Activated T-cell treated with anti-CD3 and anti-CD28 coated beads, Interleukin-2, amount 50 U/mL, for 72 hours (primary cell): ENCODE results near the gene EPHA8. TPM values are rescaled to one million over a fixed set of nuclear protein-coding genes. Genes with fewer than 3 reads are reported as not detected.

Experiments
- ATAC-seq, 2 donors: fragments of 150-1000 bp; cut with Tn5 transposase; replicated peaks in 1 of 2; 2 replicates each; pipeline ENCODE4 v1.10.0; 2021; ENCODE audit warnings: moderate library complexity in 2 of 2, mild to moderate bottlenecking in 1 of 2
- DNase-seq, 2 donors: peaks; one replicate each; pipeline ENCODE4 v3.0.0; 2021 to 2022; ENCODE audit warnings: mixed read lengths in 1 of 2
- H3K27ac Mint-ChIP-seq: one replicate; pipeline ENCODE4 v1.8.0; 2022; ENCODE audit warnings: mild to moderate bottlenecking, moderate library complexity, mixed read lengths
- H3K27me3 Mint-ChIP-seq: one replicate; pipeline ENCODE4 v1.8.0; 2022; ENCODE audit warnings: low read depth, mixed read lengths
- H3K36me3 Mint-ChIP-seq, 2 donors: one replicate each; pipeline ENCODE4 v1.8.0; 2022; ENCODE audit warnings: mixed read lengths in 2 of 2, mild to moderate bottlenecking in 1 of 2; ENCODE audit not compliant: insufficient read depth in 2 of 2
- H3K4me1 Mint-ChIP-seq: one replicate; pipeline ENCODE4 v1.8.0; 2022; ENCODE audit warnings: low read depth, mixed read lengths
- H3K4me3 Mint-ChIP-seq, 2 donors: one replicate each; pipeline ENCODE4 v1.8.0; 2022; ENCODE audit warnings: mild to moderate bottlenecking in 2 of 2, mixed read lengths in 2 of 2, moderate library complexity in 2 of 2
- H3K9me3 Mint-ChIP-seq, 2 donors: one replicate each; pipeline ENCODE4 v1.8.0; 2022; ENCODE audit warnings: mixed read lengths in 2 of 2
- total RNA-seq, 2 donors: library from RNA; stranded (reverse); gene quantifications; one replicate each; pipeline ENCODE4 v1.2.3, GENCODE V29; 2022

Gene EPHA8
- total RNA-seq, 2 donors from 2014 or later = not detected

DNA sequence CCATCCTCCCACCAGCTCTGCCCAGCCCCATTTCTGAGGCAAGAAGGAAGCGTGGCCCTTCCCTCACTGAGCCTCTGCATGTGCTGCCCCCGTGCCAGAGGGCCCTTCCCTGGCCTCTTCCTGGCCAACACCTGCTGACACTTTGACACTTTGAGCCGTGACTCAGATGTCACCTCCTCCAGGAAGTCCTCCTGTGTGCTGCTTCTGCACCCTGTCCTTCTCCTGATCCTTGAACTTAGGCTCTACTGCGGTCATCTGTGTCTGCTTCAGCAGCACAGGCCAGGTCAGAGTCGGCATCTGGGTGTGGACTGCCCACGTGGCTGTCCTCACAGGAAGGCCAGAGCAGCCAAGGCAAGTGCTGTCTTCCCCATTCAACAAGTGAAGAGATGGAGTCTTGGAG, 19.6 kb upstream of the EPHA8 start:
- H3K36me3 Mint-ChIP-seq = no peaks in the 10 kb centered on the region
- DNase-seq (no peak), ATAC-seq (no peak)
- no peak overlapping the region for H3K27ac Mint-ChIP-seq
- peaks cover 31% of the 10 kb centered on the region for H3K27me3 Mint-ChIP-seq
- H3K4me3 Mint-ChIP-seq = no peak overlapping the region
- H3K4me1 Mint-ChIP-seq = peaks cover 9% of the 10 kb centered on the region
- H3K9me3 Mint-ChIP-seq = no peaks in the 10 kb centered on the region

DNA sequence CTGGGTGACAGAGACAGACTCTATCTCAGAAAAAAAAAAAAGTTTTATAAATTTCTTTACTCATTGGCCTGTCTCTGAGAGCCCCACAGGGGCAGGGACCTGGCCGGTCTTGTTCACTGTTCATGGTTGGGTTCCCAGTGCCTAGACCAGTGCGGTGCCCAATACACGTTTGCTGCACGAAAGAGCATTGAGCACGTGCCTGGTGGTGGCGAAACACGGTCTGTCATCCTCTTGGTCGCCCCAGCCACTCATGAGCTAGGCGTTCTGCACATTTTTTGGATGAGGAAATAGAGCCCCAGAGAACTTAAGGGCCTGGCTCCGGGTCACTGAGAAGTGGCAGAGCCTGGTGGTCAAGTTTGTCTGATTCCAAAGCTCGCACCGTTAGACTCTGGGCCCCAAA, 18.7 kb upstream of the EPHA8 start:
- Mint-ChIP-seq H3K36me3 (no peaks in the 10 kb centered on the region), H3K9me3 (no peaks in the 10 kb centered on the region), H3K27me3 (peaks cover 34% of the 10 kb centered on the region), H3K4me3 (no peak overlapping the region), H3K27ac (no peak overlapping the region), H3K4me1 (peaks cover 1% of the 10 kb centered on the region)
- no peak for ATAC-seq
- no peak for DNase-seq

DNA sequence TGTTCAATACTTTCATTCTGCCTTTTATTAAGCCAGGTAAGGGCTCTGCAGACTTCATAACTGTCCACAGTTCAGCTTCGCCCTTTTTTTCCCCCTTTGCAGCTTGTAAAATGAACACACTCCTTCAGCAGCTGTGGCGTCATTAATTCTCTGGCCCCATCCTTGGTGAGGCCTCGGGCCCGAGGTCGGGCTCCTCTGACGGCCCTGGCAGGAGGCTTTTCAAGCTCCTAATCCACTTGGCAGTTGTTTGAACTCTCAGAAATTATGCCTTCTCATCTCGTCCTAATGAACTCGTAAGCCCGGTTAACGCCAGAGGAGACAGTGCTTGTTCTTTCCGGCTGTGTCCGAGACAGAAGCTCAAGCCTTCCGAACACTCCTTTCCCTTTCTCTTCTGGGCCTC, 18.1 kb upstream of the EPHA8 start:
- Mint-ChIP-seq H3K9me3 (no peaks in the 10 kb centered on the region), H3K4me1 (no peaks in the 10 kb centered on the region), H3K4me3 (no peak overlapping the region), H3K27me3 (peaks cover 34% of the 10 kb centered on the region), H3K27ac (no peak overlapping the region), H3K36me3 (no peaks in the 10 kb centered on the region)
- no peak for ATAC-seq
- no peak for DNase-seq

DNA sequence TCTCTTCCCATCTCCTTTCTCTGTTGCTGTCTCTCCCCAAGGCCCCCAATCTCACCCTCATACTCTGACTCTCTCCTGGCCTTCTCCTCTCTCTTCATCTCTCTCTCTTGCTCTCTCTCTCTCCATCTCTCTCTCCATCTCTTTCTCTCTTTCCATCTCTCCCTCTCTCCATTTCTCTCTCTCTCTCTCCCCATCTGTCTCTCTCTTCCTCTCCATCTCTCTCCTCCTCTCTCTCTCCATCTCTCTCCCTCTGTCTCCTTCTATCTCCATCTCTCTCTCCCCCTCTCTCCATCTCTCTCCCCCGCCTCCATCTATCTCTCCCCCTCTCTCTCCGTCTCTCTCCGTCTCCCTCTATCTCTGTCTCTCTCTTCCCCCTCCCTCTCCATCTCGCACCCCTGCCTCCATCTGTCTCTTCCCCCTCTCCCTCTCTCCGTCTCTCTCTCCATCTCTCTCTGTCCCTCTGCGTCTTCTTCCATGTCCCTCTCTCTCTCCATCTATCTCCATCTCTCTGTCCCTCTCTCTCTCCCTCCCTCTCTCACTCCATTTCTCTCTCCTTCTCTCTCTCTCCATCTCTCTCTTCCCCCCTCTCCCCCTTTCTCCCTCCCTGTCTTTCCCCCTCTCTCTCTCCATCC, 16.0 kb upstream of the EPHA8 start:
- Mint-ChIP-seq H3K4me3 (no peak overlapping the region), H3K36me3 (no peaks in the 10 kb centered on the region), H3K9me3 (no peaks in the 10 kb centered on the region), H3K27ac (no peak overlapping the region), H3K27me3 (peaks cover 39% of the 10 kb centered on the region), H3K4me1 (no peaks in the 10 kb centered on the region)
- DNase-seq (no peak), ATAC-seq (no peak)

DNA sequence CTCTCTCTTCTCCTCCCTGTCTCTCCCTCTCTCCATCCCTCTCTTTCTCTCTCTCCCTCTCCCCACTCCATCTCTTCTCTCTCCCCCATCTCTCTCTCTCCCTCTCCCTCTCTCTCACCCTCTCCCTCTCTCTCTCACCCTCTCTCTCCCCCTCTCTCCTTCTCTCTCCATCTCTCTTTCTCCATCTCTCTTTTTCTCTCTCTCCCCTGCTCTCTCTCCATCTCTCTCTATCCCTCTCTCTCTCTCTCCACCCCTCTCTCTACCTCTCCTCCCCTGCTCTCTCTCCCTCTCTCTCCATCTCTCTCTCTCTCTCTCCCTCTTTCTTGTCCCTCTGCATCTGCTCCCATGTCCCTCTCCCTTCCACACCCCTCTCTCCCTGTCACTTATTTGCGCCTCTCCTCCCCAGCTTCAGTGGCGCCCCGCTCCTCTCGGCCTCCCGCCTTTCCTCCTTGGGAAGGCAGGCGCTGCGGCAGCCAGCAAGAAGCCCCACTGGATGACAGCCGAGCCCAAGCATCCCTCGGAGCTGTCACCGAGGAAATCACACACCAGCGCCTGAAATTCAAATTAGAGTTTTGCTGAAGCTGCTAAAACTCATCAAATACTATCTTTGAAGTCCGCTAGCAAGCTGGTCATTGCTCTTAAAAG, 15.3 kb upstream of the EPHA8 start:
- H3K4me3 Mint-ChIP-seq = no peak overlapping the region
- peaks cover 46% of the 10 kb centered on the region for H3K27me3 Mint-ChIP-seq
- no peaks in the 10 kb centered on the region for H3K36me3 Mint-ChIP-seq
- DNase-seq = no peak
- no peak for ATAC-seq
- no peaks in the 10 kb centered on the region for H3K4me1 Mint-ChIP-seq
- H3K9me3 Mint-ChIP-seq = no peaks in the 10 kb centered on the region
- H3K27ac Mint-ChIP-seq = no peak overlapping the region

DNA sequence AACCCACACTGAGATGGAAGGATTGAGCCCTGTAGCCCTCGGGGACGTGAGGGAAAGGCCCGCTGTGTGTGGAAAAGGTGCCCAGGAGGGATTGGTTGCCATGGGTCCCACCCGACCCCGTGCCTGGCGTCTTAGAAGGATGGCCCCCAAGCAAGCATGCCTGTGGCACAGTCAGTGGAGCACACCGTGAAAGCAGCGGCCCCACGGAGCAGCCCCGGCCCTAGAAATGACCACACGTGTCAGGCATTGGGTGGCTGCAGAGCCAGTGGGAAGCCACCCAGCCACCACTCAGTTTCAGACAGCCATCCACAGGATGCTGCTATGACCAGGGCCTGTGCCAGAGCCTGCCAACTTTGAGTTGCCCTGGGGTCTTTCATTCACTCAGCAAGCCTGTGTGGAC, 13.3 kb upstream of the EPHA8 start:
- Mint-ChIP-seq H3K4me1 (no peaks in the 10 kb centered on the region), H3K36me3 (no peaks in the 10 kb centered on the region), H3K27ac (no peak overlapping the region), H3K4me3 (no peak overlapping the region), H3K9me3 (no peaks in the 10 kb centered on the region), H3K27me3 (peaks cover 49% of the 10 kb centered on the region)
- DNase-seq = no peak
- no peak for ATAC-seq

DNA sequence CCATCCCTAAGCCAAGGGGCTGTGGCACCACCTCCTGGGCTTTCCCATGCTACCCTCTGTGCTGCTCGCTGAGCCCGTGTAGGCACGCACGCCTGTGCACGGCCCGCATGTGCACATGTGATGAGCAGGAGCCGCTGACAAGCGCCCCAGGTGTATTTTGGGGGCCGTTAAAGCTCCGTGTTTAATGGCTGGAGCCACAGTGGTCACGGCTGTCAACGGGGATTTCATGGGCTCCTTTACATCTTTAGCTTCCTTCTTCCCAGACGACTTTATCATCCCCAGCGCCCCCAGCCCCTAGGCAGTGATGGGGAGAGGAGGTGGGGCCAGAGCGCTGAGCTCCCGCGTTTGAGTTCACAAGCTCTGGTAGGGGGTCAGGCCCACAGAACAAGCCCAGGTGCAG, 11.7 kb upstream of the EPHA8 start:
- Mint-ChIP-seq H3K4me3 (no peak overlapping the region), H3K36me3 (no peaks in the 10 kb centered on the region), H3K27ac (no peak overlapping the region), H3K4me1 (no peaks in the 10 kb centered on the region), H3K27me3 (peaks cover 52% of the 10 kb centered on the region), H3K9me3 (no peaks in the 10 kb centered on the region)
- no peak for ATAC-seq
- DNase-seq = no peak

DNA sequence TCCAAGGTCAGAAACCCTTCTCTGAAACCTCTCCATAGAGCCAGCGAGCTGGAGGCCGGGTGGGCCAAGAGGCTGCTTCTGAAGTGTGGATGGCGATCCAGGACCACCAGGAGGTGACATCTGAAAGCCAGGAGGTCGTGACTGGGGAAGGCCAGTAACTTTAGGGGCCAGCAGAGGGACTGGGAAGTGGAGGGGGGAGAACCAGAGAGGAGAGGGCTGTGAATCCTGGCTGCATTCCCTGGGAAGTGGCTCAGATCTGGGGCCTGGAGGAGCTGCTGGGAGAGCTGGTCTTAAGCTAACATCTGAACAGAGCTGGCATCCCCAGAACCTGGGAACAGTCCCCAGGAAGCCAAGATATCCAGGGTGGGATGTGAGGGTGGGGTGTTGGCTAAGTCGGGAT, 11.3 kb upstream of the EPHA8 start:
- H3K27me3 Mint-ChIP-seq = peaks cover 52% of the 10 kb centered on the region
- H3K9me3 Mint-ChIP-seq = no peaks in the 10 kb centered on the region
- H3K36me3 Mint-ChIP-seq = no peaks in the 10 kb centered on the region
- DNase-seq (no peak), ATAC-seq (no peak)
- H3K4me1 Mint-ChIP-seq = no peaks in the 10 kb centered on the region
- H3K27ac Mint-ChIP-seq = no peak overlapping the region
- H3K4me3 Mint-ChIP-seq = no peak overlapping the region

DNA sequence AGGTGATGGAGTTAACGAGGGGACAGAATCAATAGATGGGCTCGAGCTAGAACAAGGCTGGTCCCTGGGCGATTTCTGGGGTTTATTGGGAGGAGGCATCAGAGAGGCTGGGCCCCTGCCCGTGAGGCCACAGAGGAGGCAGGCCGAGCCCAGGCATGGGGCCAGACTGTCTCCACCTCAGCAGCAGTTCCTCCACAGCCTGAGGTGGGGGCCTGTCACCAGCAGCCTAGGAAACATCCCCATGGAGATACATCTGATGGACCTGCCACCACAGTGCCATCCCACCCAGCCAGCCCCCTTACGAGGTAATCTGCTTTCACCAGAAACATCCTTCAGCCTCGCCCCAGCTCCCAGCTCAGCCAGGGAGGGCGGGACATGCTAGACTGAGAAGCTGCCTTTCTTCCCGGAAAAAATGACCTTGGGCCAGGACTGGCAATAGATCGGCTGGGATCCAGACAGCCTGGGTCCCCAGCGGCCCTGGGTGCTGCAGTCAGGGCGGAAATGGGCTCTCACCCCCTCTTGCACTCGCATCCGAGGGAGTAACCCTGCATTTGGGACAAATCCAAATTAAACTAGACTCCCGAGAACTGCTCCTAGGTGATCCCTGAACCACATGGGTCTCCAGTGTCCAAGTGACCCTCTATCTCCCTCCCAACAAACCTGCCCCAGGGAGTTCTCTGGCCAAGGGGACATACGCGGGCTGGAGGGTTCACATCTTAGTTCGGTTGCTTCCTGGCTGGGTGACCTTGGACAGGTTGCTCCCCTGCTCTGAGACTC, 10.0 kb upstream of the EPHA8 start:
- Mint-ChIP-seq H3K36me3 (no peaks in the 10 kb centered on the region), H3K4me3 (no peak overlapping the region), H3K27ac (no peak overlapping the region), H3K9me3 (no peaks in the 10 kb centered on the region), H3K27me3 (peaks cover 45% of the 10 kb centered on the region), H3K4me1 (no peaks in the 10 kb centered on the region)
- DNase-seq (no peak), ATAC-seq (no peak)

DNA sequence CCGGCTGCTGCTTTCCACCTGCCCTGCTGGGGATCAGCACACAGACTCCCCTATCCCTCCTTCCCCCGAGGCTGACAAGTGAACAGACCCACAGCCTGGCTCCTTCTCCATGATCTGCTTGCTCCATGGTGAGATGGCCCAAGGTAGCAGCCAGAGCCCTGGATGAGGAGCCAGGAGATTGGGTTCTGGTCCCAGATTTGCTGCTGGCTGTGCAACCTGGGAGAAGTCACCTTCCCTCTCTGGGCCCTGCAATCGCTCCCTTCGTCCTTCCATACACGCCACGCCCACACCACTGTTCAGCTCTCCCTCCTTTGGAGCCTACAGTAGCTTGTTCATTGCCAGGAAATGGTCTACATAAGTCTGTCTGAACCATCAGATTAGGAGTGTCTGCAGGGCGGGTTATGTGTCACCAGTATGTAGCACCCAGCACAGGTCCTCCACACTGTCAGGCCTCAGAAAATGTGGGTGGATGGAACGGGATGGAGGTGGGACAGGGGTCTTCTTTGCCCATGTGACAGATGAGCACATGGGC, 9.2 kb upstream of the EPHA8 start:
- H3K9me3 Mint-ChIP-seq = no peaks in the 10 kb centered on the region
- no peak for DNase-seq
- no peaks in the 10 kb centered on the region for H3K36me3 Mint-ChIP-seq
- H3K4me3 Mint-ChIP-seq = no peak overlapping the region
- peaks cover 38% of the 10 kb centered on the region for H3K27me3 Mint-ChIP-seq
- H3K4me1 Mint-ChIP-seq = no peaks in the 10 kb centered on the region
- ATAC-seq = no peak
- no peak overlapping the region for H3K27ac Mint-ChIP-seq

DNA sequence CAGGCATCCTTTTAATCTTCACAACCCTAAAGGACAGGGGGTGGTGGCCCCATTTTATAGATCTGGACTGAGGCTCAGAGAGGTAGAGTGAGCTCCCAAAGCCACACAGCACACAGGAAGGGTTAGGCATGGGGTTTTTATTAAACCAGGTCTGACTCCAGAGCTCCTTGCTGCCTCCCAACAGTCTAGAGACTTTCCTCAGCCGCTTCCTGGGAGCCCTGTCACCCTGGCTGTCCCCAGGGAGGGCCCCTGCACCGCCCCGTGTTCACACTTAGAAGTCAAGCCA, 8.0 kb upstream of the EPHA8 start:
- H3K4me3 Mint-ChIP-seq = no peak overlapping the region
- DNase-seq (no peak), ATAC-seq (no peak)
- peaks cover 36% of the 10 kb centered on the region for H3K27me3 Mint-ChIP-seq
- H3K27ac Mint-ChIP-seq = no peak overlapping the region
- no peaks in the 10 kb centered on the region for H3K4me1 Mint-ChIP-seq
- H3K9me3 Mint-ChIP-seq = no peaks in the 10 kb centered on the region
- no peaks in the 10 kb centered on the region for H3K36me3 Mint-ChIP-seq

DNA sequence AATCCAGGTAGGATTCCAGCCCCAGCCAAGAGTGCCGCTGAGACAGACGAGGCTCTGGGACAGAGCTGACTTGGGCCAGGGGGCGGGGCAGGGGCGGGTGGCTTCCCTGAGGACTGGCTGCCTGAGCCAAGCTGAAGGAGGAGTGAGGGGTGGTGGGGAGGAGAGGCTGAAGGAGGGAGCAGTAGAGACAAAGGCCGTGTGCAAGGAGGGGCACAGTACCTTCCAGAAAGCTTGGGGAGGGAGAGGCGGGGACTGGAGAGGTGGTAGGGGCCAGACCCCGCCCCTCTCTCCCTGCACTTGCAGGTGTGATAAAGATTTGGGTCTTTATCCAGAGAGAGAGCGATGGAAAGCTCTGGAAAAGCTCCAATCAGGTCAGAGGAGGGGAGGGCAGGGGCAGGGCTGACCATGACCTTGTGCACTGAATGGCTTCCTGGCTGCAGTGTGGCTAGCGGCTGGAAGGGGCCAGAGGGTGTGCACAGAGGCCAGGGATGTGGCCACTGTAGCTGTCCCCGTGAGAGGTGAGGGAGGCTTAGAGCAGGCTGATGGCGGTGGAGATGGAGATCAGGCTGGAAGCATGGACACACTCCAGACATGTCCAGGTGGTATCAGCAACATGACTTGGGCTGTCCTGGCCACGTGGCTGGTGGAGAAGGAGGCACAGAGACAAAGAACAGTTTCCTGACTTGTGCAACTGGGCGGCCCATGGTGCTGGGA, 6.7 kb upstream of the EPHA8 start:
- Mint-ChIP-seq H3K4me3 (no peak overlapping the region), H3K4me1 (no peaks in the 10 kb centered on the region), H3K36me3 (no peaks in the 10 kb centered on the region), H3K27ac (no peak overlapping the region), H3K9me3 (no peaks in the 10 kb centered on the region), H3K27me3 (peaks cover 40% of the 10 kb centered on the region)
- ATAC-seq (no peak), DNase-seq (no peak)

DNA sequence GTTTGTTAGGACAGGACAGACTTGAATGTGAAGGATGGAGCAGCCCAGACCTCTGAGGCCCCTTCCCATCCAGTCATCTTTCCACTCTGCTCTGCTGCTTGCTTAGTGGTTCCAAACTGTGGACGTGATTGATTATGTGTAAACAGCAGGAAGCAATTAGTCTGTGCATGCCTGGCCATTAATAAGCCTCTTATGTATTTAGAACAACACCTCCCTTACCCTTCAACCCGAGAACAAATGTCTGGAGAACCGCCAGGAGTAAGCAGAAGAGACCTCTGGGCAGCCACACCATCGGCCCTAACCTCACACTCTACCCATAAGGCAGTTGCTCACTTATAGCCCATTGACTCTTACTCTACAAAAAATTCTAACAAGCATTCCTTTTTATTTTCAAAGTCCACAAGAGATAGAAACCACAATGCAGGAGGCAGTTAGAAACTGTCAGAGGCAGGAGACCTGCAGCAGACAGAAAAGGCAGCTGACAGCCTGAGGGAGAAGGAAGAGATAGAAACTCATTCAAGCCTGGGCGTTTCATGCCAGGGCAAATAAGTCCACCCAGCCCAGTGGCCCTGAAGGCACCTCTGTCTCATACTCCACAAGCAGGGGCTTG, 5.8 kb upstream of the EPHA8 start:
- Mint-ChIP-seq H3K36me3 (no peaks in the 10 kb centered on the region), H3K4me3 (no peak overlapping the region), H3K9me3 (no peaks in the 10 kb centered on the region), H3K27ac (no peak overlapping the region), H3K27me3 (peaks cover 47% of the 10 kb centered on the region), H3K4me1 (no peaks in the 10 kb centered on the region)
- no peak for ATAC-seq
- DNase-seq = no peak
